H1 (cell line): Measurements from ENCODE around the gene ARHGAP22. TPM values are rescaled to one million over a fixed set of nuclear protein-coding genes. Genes with fewer than 3 reads are reported as not detected.

Experiments used
- CHD1 ChIP-seq: IDR thresholded peaks from 2 replicates; pipeline ENCODE4 v1.6.1; 2012; ENCODE audit warnings: low read depth, low read length, improper control_type of control experiment
- EGR1 ChIP-seq: IDR thresholded peaks from 2 replicates; pipeline ENCODE4 v1.6.1; 2011; ENCODE audit warnings: low read depth, low read length, borderline replicate concordance
- SIRT6 ChIP-seq: IDR thresholded peaks from one replicate; pipeline ENCODE4 v1.7.1; 2012; ENCODE audit warnings: low read length, inconsistent platforms
- polyA plus RNA-seq, 7 experiments: library from polyadenylated mRNA; depleted of rRNA in 3 of 7; stranded (reverse) in 5 of 7; unstranded in 2 of 7; fragments of >200 nt in 5 of 7; fragments of 200-250 nt in 2 of 7; gene quantifications; 1 replicate in 5 of 7; 2 replicates in 1 of 7; 4 replicates in 1 of 7; pipeline versions ENCODE4 v1.2.1 to v1.2.3, GENCODE V29; 2011 to 2013; ENCODE audit warnings: missing spikeins in 2 of 7, mixed read lengths in 2 of 7
- total RNA-seq: library from RNA; stranded (reverse); fragmentation: NEBNext Ultra II Directional; extraction: Animal tissue kit (Norgen Biotek cat#: 25700); gene quantifications from 2 replicates; pipeline ENCODE4 v1.2.1, GENCODE V29; 2021
- TF ChIP-seq, protein P1 (sequence below), 3 experiments: IDR thresholded peaks; 1 replicate in 2 of 3; 2 replicates in 1 of 3; pipeline versions ENCODE4 v1.5.1 to v1.6.1; 2011; ENCODE audit warnings: low read length in 3 of 3, mild to moderate bottlenecking in 3 of 3, inconsistent platforms in 2 of 3, low read depth in 1 of 3, moderate library complexity in 1 of 3; ENCODE audit not compliant: insufficient read depth in 1 of 3; ENCODE audit errors: control extremely low read depth in 1 of 3

The ARHGAP22 gene
- total and polyA plus RNA-seq, 2 of the 8 experiments (the other 6 are each of a cell fraction or from before 2014, with no cell fraction given) = 3.6 to 11.2 TPM

DNA sequence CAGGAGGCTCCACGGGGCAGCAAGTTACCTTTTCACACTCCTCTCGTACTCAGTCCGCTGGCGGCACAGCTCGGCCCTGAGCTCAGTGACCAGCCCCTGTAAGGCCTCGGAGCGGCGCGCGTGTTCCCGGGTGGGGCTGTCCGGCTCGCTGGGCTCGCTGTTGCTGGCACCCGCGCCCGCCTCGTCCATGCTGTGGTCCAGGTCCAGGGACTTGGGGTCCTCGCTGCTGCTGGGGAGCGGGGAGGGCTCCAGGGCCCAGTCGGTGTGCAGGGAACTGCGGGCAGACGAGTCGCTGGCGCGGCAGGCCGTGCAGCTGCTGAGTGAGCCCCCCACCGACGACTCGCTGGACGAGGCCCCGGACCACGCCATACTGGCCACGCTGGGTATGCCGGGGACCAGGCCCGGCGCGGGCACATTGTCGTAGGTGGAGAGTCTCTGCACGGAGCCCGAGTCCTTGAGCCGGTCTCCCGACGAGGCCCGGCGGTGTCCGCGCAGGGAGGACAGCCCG is 154.6 kb downstream of the ARHGAP22 start (continued):
- TF ChIP-seq SIRT6 = no peak
- TF ChIP-seq, protein P1, sequence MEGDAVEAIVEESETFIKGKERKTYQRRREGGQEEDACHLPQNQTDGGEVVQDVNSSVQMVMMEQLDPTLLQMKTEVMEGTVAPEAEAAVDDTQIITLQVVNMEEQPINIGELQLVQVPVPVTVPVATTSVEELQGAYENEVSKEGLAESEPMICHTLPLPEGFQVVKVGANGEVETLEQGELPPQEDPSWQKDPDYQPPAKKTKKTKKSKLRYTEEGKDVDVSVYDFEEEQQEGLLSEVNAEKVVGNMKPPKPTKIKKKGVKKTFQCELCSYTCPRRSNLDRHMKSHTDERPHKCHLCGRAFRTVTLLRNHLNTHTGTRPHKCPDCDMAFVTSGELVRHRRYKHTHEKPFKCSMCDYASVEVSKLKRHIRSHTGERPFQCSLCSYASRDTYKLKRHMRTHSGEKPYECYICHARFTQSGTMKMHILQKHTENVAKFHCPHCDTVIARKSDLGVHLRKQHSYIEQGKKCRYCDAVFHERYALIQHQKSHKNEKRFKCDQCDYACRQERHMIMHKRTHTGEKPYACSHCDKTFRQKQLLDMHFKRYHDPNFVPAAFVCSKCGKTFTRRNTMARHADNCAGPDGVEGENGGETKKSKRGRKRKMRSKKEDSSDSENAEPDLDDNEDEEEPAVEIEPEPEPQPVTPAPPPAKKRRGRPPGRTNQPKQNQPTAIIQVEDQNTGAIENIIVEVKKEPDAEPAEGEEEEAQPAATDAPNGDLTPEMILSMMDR (IDR thresholded peaks at IDR 0.05; ENCODE audit: control extremely low read depth in 1 of 3, insufficient read depth in 1 of 3, low read depth in 1 of 3, low read length in 3 of 3) = no peak
- no peak for TF ChIP-seq CHD1
- no peak for TF ChIP-seq EGR1
- TF ChIP-seq, all 59 proteins: peak for 0
